GM23338 (cell line): ENCODE data around the gene ANKRD27. TPM values are rescaled to one million over a fixed set of nuclear protein-coding genes. Genes with fewer than 3 reads are reported as not detected.

Source experiments
- ATAC-seq: fragments of 200-7000 bp; cut with Tn5 transposase; 3 replicates; pipeline ENCODE4 v1.9.1; 2020
- DNase-seq: peaks from one replicate; pipeline ENCODE4 v3.0.0-alpha.2; 2015; ENCODE audit warnings: low spot score
- H2AFZ ChIP-seq: fragments of 200-600 bp; sonication (generic); 2 replicates; pipeline ENCODE4 v1.8.0; 2016; ENCODE audit warnings: antibody characterized with exemption, mild to moderate bottlenecking, moderate library complexity
- H3F3A ChIP-seq: fragments of 200-600 bp; sonication (generic); replicated peaks from 2 replicates; pipeline ENCODE4 v1.8.0; 2017; ENCODE audit warnings: antibody characterized with exemption, mixed run types, low read depth
- H3K27ac ChIP-seq: fragments of 200-600 bp; sonication (generic); 2 replicates; pipeline ENCODE4 v1.6.1; 2016; ENCODE audit warnings: low read depth
- H3K27me3 ChIP-seq: fragments of 200-600 bp; sonication (generic); 2 replicates; pipeline ENCODE4 v1.8.0; 2016; ENCODE audit warnings: mild to moderate bottlenecking, mixed run types, moderate library complexity; ENCODE audit not compliant: insufficient read depth
- H3K36me3 ChIP-seq: fragments of 200-600 bp; sonication (generic); 2 replicates; pipeline ENCODE4 v1.8.0; 2016; ENCODE audit warnings: mild to moderate bottlenecking; ENCODE audit not compliant: insufficient read depth
- H3K4me1 ChIP-seq: fragments of 200-600 bp; sonication (generic); 2 replicates; pipeline ENCODE4 v1.8.0; 2016; ENCODE audit warnings: mild to moderate bottlenecking, moderate library complexity; ENCODE audit not compliant: insufficient read depth
- H3K4me2 ChIP-seq: fragments of 200-600 bp; sonication (generic); 2 replicates; pipeline ENCODE4 v1.7.1; 2017; ENCODE audit warnings: mixed run types
- H3K4me3 ChIP-seq: fragments of 200-600 bp; sonication (generic); 2 replicates; pipeline ENCODE4 v1.6.1; 2016; ENCODE audit warnings: mixed run types
- H3K79me2 ChIP-seq: fragments of 200-600 bp; sonication (generic); replicated peaks from 2 replicates; pipeline ENCODE4 v1.8.0; 2017; ENCODE audit warnings: mild to moderate bottlenecking; ENCODE audit not compliant: insufficient read depth
- H3K9me2 ChIP-seq: fragments of 200-600 bp; sonication (generic); 2 replicates; pipeline ENCODE4 v1.8.0; 2017; ENCODE audit not compliant: insufficient read depth
- H4K20me1 ChIP-seq: fragments of 200-600 bp; sonication (generic); replicated peaks from 2 replicates; pipeline ENCODE4 v1.8.0; 2017; ENCODE audit warnings: mild to moderate bottlenecking; ENCODE audit not compliant: insufficient read depth
- H3K27ac Mint-ChIP-seq: 2 replicates; pipeline ENCODE4 v1.8.0; 2020; ENCODE audit warnings: inconsistent platforms, mild to moderate bottlenecking, moderate library complexity, mixed read lengths
- H3K27me3 Mint-ChIP-seq: 3 replicates; pipeline ENCODE4 v1.8.0; 2022; ENCODE audit warnings: low read depth, mild to moderate bottlenecking, moderate library complexity, mixed read lengths, inconsistent platforms; ENCODE audit not compliant: insufficient read depth, poor library complexity
- H3K36me3 Mint-ChIP-seq: 3 replicates; pipeline ENCODE4 v1.8.0; 2021; ENCODE audit warnings: low read depth, mild to moderate bottlenecking, inconsistent platforms, moderate library complexity, mixed read lengths
- H3K4me1 Mint-ChIP-seq: 3 replicates; pipeline ENCODE4 v1.8.0; 2020; ENCODE audit warnings: mild to moderate bottlenecking, inconsistent platforms, mixed read lengths
- H3K4me3 Mint-ChIP-seq: 3 replicates; pipeline ENCODE4 v1.8.0; 2021; ENCODE audit warnings: moderate library complexity, mild to moderate bottlenecking, inconsistent platforms, mixed read lengths
- H3K9me3 Mint-ChIP-seq: 3 replicates; pipeline ENCODE4 v1.8.0; 2020; ENCODE audit warnings: moderate library complexity, mild to moderate bottlenecking, inconsistent platforms, mixed read lengths
- CREB1 ChIP-seq: fragments of 250-450 bp; sonication (Bioruptor Pico); IDR thresholded peaks from 2 replicates; pipeline ENCODE4 v1.5.0; 2020; ENCODE audit warnings: low read depth, mild to moderate bottlenecking, moderate library complexity
- JUNB ChIP-seq: IDR thresholded peaks from one replicate; pipeline ENCODE4 v1.6.1; 2016; ENCODE audit warnings: antibody characterized with exemption; ENCODE audit not compliant: unreplicated experiment
- REST ChIP-seq: IDR thresholded peaks from one replicate; pipeline ENCODE4 v1.6.1; 2018; ENCODE audit warnings: antibody characterized with exemption; ENCODE audit not compliant: unreplicated experiment
- polyA plus RNA-seq: library from polyadenylated mRNA; unstranded; fragments of >200 nt; fragmentation: Nextera tagmentation; extraction: Ambion mirVana; gene quantifications from 2 replicates; pipeline ENCODE4 v1.2.1, GENCODE V29; 2016
- total RNA-seq: library from RNA; depleted of rRNA; stranded (reverse); fragments of >200 nt; shearing (Covaris generic); gene quantifications from 2 replicates; pipeline ENCODE4 v1.2.3, GENCODE V29; 2014
- TF ChIP-seq, protein P1 (sequence below), 2 experiments: fragments of 200-600 bp in 1 of 2; sonication (generic) in 1 of 2; conservative IDR thresholded peaks; 2 replicates each; pipeline versions ENCODE4 v1.5.1 to v1.6.1; 2016 to 2017; ENCODE audit warnings: antibody characterized with exemption in 2 of 2, low read depth in 2 of 2, mild to moderate bottlenecking in 2 of 2, moderate library complexity in 1 of 2

Gene ANKRD27
- total and polyA plus RNA-seq, 2 experiments from 2014 or later, result 16.7 to 48.7 TPM

- Histone ChIP-seq H3K27me3 (no peaks in the 10 kb centered on the region), H3K4me3 (no peak overlapping the region), H3K27ac (no peak overlapping the region), H3K36me3 (peaks cover 12% of the 10 kb centered on the region), H3K9me2 (no peaks in the 10 kb centered on the region), H3K79me2 (no peaks in the 10 kb centered on the region), H3K4me2 (no peak overlapping the region), H3F3A (no peaks in the 10 kb centered on the region), H3K4me1 (no peaks in the 10 kb centered on the region), H4K20me1 (no peaks in the 10 kb centered on the region; the same call in 1 of the 2 replicates), H2AFZ (no peak overlapping the region)
- no peak overlapping the region for H3K4me3 Mint-ChIP-seq
- H3K4me1 Mint-ChIP-seq, result no peaks in the 10 kb centered on the region
- H3K9me3 Mint-ChIP-seq, result no peaks in the 10 kb centered on the region
- peaks cover 2% of the 10 kb centered on the region for H3K27me3 Mint-ChIP-seq
- TF ChIP-seq, protein P1, sequence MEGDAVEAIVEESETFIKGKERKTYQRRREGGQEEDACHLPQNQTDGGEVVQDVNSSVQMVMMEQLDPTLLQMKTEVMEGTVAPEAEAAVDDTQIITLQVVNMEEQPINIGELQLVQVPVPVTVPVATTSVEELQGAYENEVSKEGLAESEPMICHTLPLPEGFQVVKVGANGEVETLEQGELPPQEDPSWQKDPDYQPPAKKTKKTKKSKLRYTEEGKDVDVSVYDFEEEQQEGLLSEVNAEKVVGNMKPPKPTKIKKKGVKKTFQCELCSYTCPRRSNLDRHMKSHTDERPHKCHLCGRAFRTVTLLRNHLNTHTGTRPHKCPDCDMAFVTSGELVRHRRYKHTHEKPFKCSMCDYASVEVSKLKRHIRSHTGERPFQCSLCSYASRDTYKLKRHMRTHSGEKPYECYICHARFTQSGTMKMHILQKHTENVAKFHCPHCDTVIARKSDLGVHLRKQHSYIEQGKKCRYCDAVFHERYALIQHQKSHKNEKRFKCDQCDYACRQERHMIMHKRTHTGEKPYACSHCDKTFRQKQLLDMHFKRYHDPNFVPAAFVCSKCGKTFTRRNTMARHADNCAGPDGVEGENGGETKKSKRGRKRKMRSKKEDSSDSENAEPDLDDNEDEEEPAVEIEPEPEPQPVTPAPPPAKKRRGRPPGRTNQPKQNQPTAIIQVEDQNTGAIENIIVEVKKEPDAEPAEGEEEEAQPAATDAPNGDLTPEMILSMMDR (conservative IDR thresholded peaks at IDR 0.05; ENCODE audit: low read depth in 2 of 2), result peak in 1 of 2 experiments; percentile 13; a peak in 1 of 4 replicates
- TF ChIP-seq CREB1 (CRISPR knock-in tag), result no peak
- no peak overlapping the region for H3K27ac Mint-ChIP-seq
- peak; percentile 35 for DNase-seq
- H3K36me3 Mint-ChIP-seq, result peaks cover 36% of the 10 kb centered on the region
- peak; percentile 69 for ATAC-seq
These were observed 44.6 kb downstream of the ANKRD27 start for GRCh38 chr19:32630338-32630737.

DNA sequence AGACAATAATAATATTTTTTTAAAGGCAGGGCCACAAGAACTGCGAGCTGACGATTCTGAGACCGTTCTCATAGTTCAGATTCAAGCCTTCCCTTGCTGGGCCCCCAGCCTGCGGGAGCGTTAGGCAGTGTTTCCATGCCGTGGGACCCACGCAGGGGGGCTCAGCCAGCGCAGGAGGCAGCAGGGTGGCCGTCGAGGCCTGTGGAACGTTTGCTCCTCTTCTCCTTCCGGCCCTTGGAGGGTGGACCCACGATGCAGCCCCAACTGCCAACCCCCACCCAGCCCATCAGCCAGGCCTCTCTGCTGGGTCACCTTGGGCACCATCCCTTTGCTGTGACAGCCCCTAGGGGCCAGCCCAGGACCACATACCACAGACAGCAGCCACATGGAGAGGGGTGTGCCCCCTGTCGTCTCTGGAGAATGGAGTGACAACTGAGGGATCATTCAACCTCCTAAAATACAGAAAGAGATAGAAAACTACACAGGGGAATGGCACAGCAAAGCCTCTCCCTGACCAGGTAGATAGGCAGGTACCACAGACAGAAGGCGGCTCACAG lies 47.2 kb downstream of the ANKRD27 start:
- no peak overlapping the region for H3K4me2 ChIP-seq
- Mint-ChIP-seq H3K27ac (no peak overlapping the region), H3K9me3 (no peaks in the 10 kb centered on the region), H3K27me3 (peaks cover 3% of the 10 kb centered on the region), H3K4me1 (no peaks in the 10 kb centered on the region), H3K36me3 (peaks cover 44% of the 10 kb centered on the region), H3K4me3 (no peak overlapping the region)
- no peak for ATAC-seq
- H4K20me1 ChIP-seq, result no peaks in the 10 kb centered on the region; the same call in 1 of the 2 replicates
- no peak overlapping the region for H3K27ac ChIP-seq
- DNase-seq, result no peak
- H3K4me1 ChIP-seq, result no peaks in the 10 kb centered on the region
- H3F3A ChIP-seq, result no peaks in the 10 kb centered on the region
- no peak overlapping the region for H3K4me3 ChIP-seq
- H3K36me3 ChIP-seq, result peaks cover 17% of the 10 kb centered on the region
- no peaks in the 10 kb centered on the region for H3K27me3 ChIP-seq
- no peaks in the 10 kb centered on the region for H3K79me2 ChIP-seq
- no peak overlapping the region for H2AFZ ChIP-seq
- no peaks in the 10 kb centered on the region for H3K9me2 ChIP-seq
- TF ChIP-seq, protein P1 (conservative IDR thresholded peaks at IDR 0.05; ENCODE audit: low read depth in 2 of 2), result 0 out of 4 replicates have a peak, but pooled peaks of 1 of the 2 experiments have one; percentile 8
- TF ChIP-seq JUNB, result no peak

GRCh38 chr19:32626969-32627368 lies 48.0 kb downstream of the ANKRD27 start:
- ATAC-seq, result no peak
- Histone ChIP-seq H3K9me2 (no peaks in the 10 kb centered on the region), H3K27me3 (no peaks in the 10 kb centered on the region), H3K4me1 (no peaks in the 10 kb centered on the region), H3K79me2 (no peaks in the 10 kb centered on the region), H3K27ac (no peak overlapping the region), H3K36me3 (peaks cover 22% of the 10 kb centered on the region), H3K4me2 (no peak overlapping the region), H3K4me3 (no peak overlapping the region), H2AFZ (no peak overlapping the region), H4K20me1 (no peaks in the 10 kb centered on the region; the same call in 1 of the 2 replicates), H3F3A (no peaks in the 10 kb centered on the region)
- TF ChIP-seq REST, result no peak
- TF ChIP-seq CREB1 (CRISPR knock-in tag), result no peak
- Mint-ChIP-seq H3K9me3 (no peaks in the 10 kb centered on the region), H3K4me3 (no peak overlapping the region), H3K4me1 (no peaks in the 10 kb centered on the region), H3K36me3 (peaks cover 50% of the 10 kb centered on the region), H3K27ac (0 out of 2 replicates have a peak overlapping the region, but pooled peaks have one; percentile 40), H3K27me3 (peaks cover 8% of the 10 kb centered on the region)
- no peak for DNase-seq
